H9 (cell line): Measurements from ENCODE around the gene RBP7. TPM values are rescaled to one million over a fixed set of nuclear protein-coding genes. Genes with fewer than 3 reads are reported as not detected.
A peak's percentile ranks its signal among the peaks of the same experiment; 100 is the strongest.

Source experiments
- DNase-seq: peaks from one replicate; pipeline ENCODE4 v3.0.0-alpha.2; 2017
- H2AFZ ChIP-seq: one replicate; pipeline ENCODE4 v1.6.1; 2013; ENCODE audit warnings: mild to moderate bottlenecking, low read length, control low read depth, moderate library complexity
- H2AK5ac ChIP-seq: 2 replicates; pipeline ENCODE4 v1.6.1; 2013; ENCODE audit warnings: low read length, control low read depth, mixed read lengths; ENCODE audit not compliant: insufficient read length
- H2BK120ac ChIP-seq: one replicate; pipeline ENCODE4 v1.6.1; 2013; ENCODE audit warnings: low read depth, mild to moderate bottlenecking, low read length, control low read depth, inconsistent platforms; ENCODE audit not compliant: poor library complexity, severe bottlenecking
- H2BK12ac ChIP-seq: 2 replicates; pipeline ENCODE4 v1.6.1; 2013; ENCODE audit warnings: low read length, control low read depth, mixed read lengths, low read depth; ENCODE audit not compliant: insufficient read length
- H2BK15ac ChIP-seq: 2 replicates; pipeline ENCODE4 v1.6.1; 2013; ENCODE audit warnings: low read depth, low read length, control low read depth
- H2BK20ac ChIP-seq: one replicate; pipeline ENCODE4 v1.6.1; 2013; ENCODE audit warnings: low read depth, mild to moderate bottlenecking, low read length, control low read depth, inconsistent platforms; ENCODE audit not compliant: poor library complexity, severe bottlenecking
- H2BK5ac ChIP-seq: 2 replicates; pipeline ENCODE4 v1.6.1; 2013; ENCODE audit warnings: low read length, control low read depth, mixed read lengths; ENCODE audit not compliant: insufficient read length
- H3K14ac ChIP-seq: 2 replicates; pipeline ENCODE4 v1.6.1; 2013; ENCODE audit warnings: low read length, control low read depth; ENCODE audit not compliant: insufficient read depth
- H3K18ac ChIP-seq: 2 replicates; pipeline ENCODE4 v1.6.1; 2013; ENCODE audit warnings: low read depth, mild to moderate bottlenecking, mixed read lengths, low read length, control low read depth; ENCODE audit not compliant: insufficient read length
- H3K23ac ChIP-seq: 2 replicates; pipeline ENCODE4 v1.6.1; 2013; ENCODE audit warnings: low read length, control low read depth, mixed read lengths, low read depth; ENCODE audit not compliant: insufficient read length
- H3K23me2 ChIP-seq: 2 replicates; pipeline ENCODE4 v1.6.1; 2013; ENCODE audit warnings: low read depth, mild to moderate bottlenecking, mixed read lengths, low read length, control low read depth; ENCODE audit not compliant: insufficient read length, poor library complexity, severe bottlenecking
- H3K27ac ChIP-seq: 2 replicates; pipeline ENCODE4 v1.5.1; 2013; ENCODE audit warnings: low read length, control low read depth, mixed read lengths, low read depth; ENCODE audit not compliant: insufficient read length
- H3K27me3 ChIP-seq: 2 replicates; pipeline ENCODE4 v1.6.1; 2013; ENCODE audit warnings: low read length, control low read depth, inconsistent platforms; ENCODE audit not compliant: insufficient read depth
- H3K4ac ChIP-seq: 2 replicates; pipeline ENCODE4 v1.6.1; 2013; ENCODE audit warnings: low read depth, mild to moderate bottlenecking, control low read depth, inconsistent platforms, low read length, moderate library complexity
- H3K4me1 ChIP-seq: 2 replicates; pipeline ENCODE4 v1.6.1; 2013; ENCODE audit warnings: low read length, control low read depth, inconsistent platforms; ENCODE audit not compliant: insufficient read depth
- H3K4me2 ChIP-seq: 2 replicates; pipeline ENCODE4 v1.6.1; 2013; ENCODE audit warnings: low read length, control low read depth, mixed read lengths; ENCODE audit not compliant: insufficient read length, insufficient read depth
- H3K56ac ChIP-seq: 2 replicates; pipeline ENCODE4 v1.6.1; 2013; ENCODE audit warnings: low read depth, mild to moderate bottlenecking, mixed read lengths, low read length, control low read depth; ENCODE audit not compliant: insufficient read length
- H3K79me1 ChIP-seq: 2 replicates; pipeline ENCODE4 v1.6.1; 2013; ENCODE audit warnings: low read depth, mild to moderate bottlenecking, moderate library complexity, low read length, control low read depth, inconsistent platforms; ENCODE audit not compliant: insufficient read depth, poor library complexity, severe bottlenecking
- H3K79me2 ChIP-seq: 2 replicates; pipeline ENCODE4 v1.6.1; 2013; ENCODE audit warnings: low read length, control low read depth, inconsistent platforms; ENCODE audit not compliant: insufficient read depth
- H3K9ac ChIP-seq: 2 replicates; pipeline ENCODE4 v1.6.1; 2013; ENCODE audit warnings: low read length, control low read depth, mixed read lengths; ENCODE audit not compliant: insufficient read length; ENCODE audit errors: extremely low read depth
- H3K9me3 ChIP-seq: one replicate; pipeline ENCODE4 v1.6.1; 2013; ENCODE audit warnings: low read depth, low read length, inconsistent platforms; ENCODE audit not compliant: control insufficient read depth
- H3T11ph ChIP-seq: one replicate; pipeline ENCODE4 v1.6.1; 2013; ENCODE audit warnings: mild to moderate bottlenecking, low read length, control low read depth, inconsistent platforms
- H4K20me1 ChIP-seq: one replicate; pipeline ENCODE4 v1.6.1; 2013; ENCODE audit not compliant: control insufficient read depth, insufficient read length, insufficient read depth
- H4K5ac ChIP-seq: 2 replicates; pipeline ENCODE4 v1.6.1; 2013; ENCODE audit warnings: low read depth, mild to moderate bottlenecking, mixed read lengths, low read length, control low read depth; ENCODE audit not compliant: insufficient read length
- H4K8ac ChIP-seq: replicated peaks from 2 replicates; pipeline ENCODE4 v1.6.1; 2013; ENCODE audit warnings: low read length, control low read depth, mixed read lengths, low read depth; ENCODE audit not compliant: insufficient read length
- H4K91ac ChIP-seq: 2 replicates; pipeline ENCODE4 v1.6.1; 2013; ENCODE audit warnings: low read depth, mild to moderate bottlenecking, moderate library complexity, mixed read lengths, low read length, control low read depth; ENCODE audit not compliant: insufficient read length
- H3K27ac Mint-ChIP-seq, 3 experiments: 2 replicates in 2 of 3; 3 replicates in 1 of 3; pipeline ENCODE4 v1.8.0; 2020 to 2021; ENCODE audit warnings: mixed read lengths in 3 of 3, mild to moderate bottlenecking in 1 of 3, moderate library complexity in 1 of 3
- H3K27me3 Mint-ChIP-seq: 2 replicates; pipeline ENCODE4 v1.8.0; 2021; ENCODE audit warnings: low read depth, mild to moderate bottlenecking, moderate library complexity, mixed read lengths
- H3K36me3 Mint-ChIP-seq, 3 experiments: 2 replicates in 2 of 3; 3 replicates in 1 of 3; pipeline ENCODE4 v1.8.0; 2020 to 2021; ENCODE audit warnings: low read depth in 3 of 3, mixed read lengths in 3 of 3; ENCODE audit not compliant: insufficient read depth in 1 of 3
- H3K4me1 Mint-ChIP-seq, 2 experiments: 2 replicates each; pipeline ENCODE4 v1.8.0; 2020; ENCODE audit warnings: mixed read lengths in 2 of 2
- H3K4me3 Mint-ChIP-seq, 2 experiments: 2 replicates in 1 of 2; 3 replicates in 1 of 2; pipeline ENCODE4 v1.8.0; 2020 to 2021; ENCODE audit warnings: mild to moderate bottlenecking in 2 of 2, mixed read lengths in 2 of 2, moderate library complexity in 1 of 2
- H3K9me3 Mint-ChIP-seq, 2 experiments: 2 replicates in 1 of 2; 3 replicates in 1 of 2; pipeline ENCODE4 v1.8.0; 2020; ENCODE audit warnings: mild to moderate bottlenecking in 2 of 2, mixed read lengths in 2 of 2, moderate library complexity in 1 of 2
- WGBS: extraction: QIAGEN DNeasy Blood & Tissue Kit; methylation state at CpG from one replicate; pipeline ENCODE4 v1.1.7; 2013; ENCODE audit warnings: missing lambda C conversion rate, low lambda C conversion rate, mixed read lengths; ENCODE audit not compliant: insufficient read length; ENCODE audit errors: extremely low coverage; 5-methylcytosine and 5-hydroxymethylcytosine counted together
- total RNA-seq: library from RNA; stranded (reverse); gene quantifications from 2 replicates; pipeline ENCODE4 v1.2.1, GENCODE V29; 2021
- TF ChIP-seq, protein P1 (sequence below): fragments of 200-600 bp; sonication (generic); conservative IDR thresholded peaks from 3 replicates; pipeline ENCODE4 v1.8.0; 2021; ENCODE audit warnings: antibody characterized with exemption, mild to moderate bottlenecking

RBP7 gene
- total RNA-seq, 1 experiment from 2014 or later, result 4.5 TPM

DNA sequence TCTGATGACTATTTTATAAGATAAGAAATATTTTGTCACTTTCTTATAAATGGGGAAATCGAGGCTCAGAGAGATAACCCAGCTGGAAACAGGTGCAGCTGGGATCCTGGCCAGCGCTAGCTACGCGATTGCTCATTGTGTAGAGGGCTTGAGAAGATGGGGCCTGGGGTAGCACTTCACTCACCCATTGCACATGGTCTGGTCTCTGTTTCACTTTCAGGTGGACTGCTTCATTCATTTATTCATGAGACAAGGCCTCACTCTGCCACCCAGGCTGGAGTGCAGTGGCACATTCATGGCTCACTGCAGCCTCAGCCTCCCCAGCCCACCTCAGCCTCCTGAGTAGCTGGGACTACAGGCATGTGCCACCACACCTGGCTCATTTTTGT, 59.6 kb downstream of the RBP7 start:
- no peak for DNase-seq
- no peaks in the 10 kb centered on the region for H3K4me1 ChIP-seq
- no peaks in the 10 kb centered on the region for H3K27me3 ChIP-seq
- H3K18ac ChIP-seq, result no peak overlapping the region
- H3K9me3 Mint-ChIP-seq, result no peaks in the 10 kb centered on the region
- no peak overlapping the region for H3K27ac ChIP-seq
- no peak overlapping the region for H3K4ac ChIP-seq
- TF ChIP-seq, protein P1, sequence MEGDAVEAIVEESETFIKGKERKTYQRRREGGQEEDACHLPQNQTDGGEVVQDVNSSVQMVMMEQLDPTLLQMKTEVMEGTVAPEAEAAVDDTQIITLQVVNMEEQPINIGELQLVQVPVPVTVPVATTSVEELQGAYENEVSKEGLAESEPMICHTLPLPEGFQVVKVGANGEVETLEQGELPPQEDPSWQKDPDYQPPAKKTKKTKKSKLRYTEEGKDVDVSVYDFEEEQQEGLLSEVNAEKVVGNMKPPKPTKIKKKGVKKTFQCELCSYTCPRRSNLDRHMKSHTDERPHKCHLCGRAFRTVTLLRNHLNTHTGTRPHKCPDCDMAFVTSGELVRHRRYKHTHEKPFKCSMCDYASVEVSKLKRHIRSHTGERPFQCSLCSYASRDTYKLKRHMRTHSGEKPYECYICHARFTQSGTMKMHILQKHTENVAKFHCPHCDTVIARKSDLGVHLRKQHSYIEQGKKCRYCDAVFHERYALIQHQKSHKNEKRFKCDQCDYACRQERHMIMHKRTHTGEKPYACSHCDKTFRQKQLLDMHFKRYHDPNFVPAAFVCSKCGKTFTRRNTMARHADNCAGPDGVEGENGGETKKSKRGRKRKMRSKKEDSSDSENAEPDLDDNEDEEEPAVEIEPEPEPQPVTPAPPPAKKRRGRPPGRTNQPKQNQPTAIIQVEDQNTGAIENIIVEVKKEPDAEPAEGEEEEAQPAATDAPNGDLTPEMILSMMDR, result no peak
- H4K8ac ChIP-seq, result no peak overlapping the region
- H3K27me3 Mint-ChIP-seq, result no peaks in the 10 kb centered on the region
- H2BK20ac ChIP-seq, result no peak overlapping the region
- H3K4me2 ChIP-seq, result no peak overlapping the region
- no peak overlapping the region for H3K9ac ChIP-seq
- no peaks in the 10 kb centered on the region for H3K79me1 ChIP-seq
- no peaks in the 10 kb centered on the region for H3K23me2 ChIP-seq
- no peaks in the 10 kb centered on the region for H4K20me1 ChIP-seq
- no peaks in the 10 kb centered on the region; the same call in 1 of the 2 replicates for H3K79me2 ChIP-seq
- no peak overlapping the region for H3K56ac ChIP-seq
- no peak overlapping the region for H4K91ac ChIP-seq
- H3K27ac Mint-ChIP-seq, result peak overlapping the region in 1 of 3 experiments; percentile 39; a peak in 1 of 7 replicates
- no peak overlapping the region for H3K4me3 Mint-ChIP-seq
- no peak overlapping the region for H2AK5ac ChIP-seq
- no peak overlapping the region for H2AFZ ChIP-seq
- no peak overlapping the region for H2BK5ac ChIP-seq
- H2BK120ac ChIP-seq, result no peak overlapping the region
- no peak overlapping the region for H2BK15ac ChIP-seq
- WGBS, result no CpG with 5 or more reads among the region's 4 CpGs
- H3K4me1 Mint-ChIP-seq, result peaks cover 12 to 17% of the 10 kb centered on the region in 2 experiments
- H3K14ac ChIP-seq, result no peak overlapping the region
- H3K9me3 ChIP-seq, result no peaks in the 10 kb centered on the region
- H4K5ac ChIP-seq, result no peak overlapping the region
- peaks cover 5 to 15% (median 7%) of the 10 kb centered on the region in 3 experiments; a peak in 4 of 7 replicates for H3K36me3 Mint-ChIP-seq
- H3K23ac ChIP-seq, result no peak overlapping the region
- no peak overlapping the region for H2BK12ac ChIP-seq
- no peak overlapping the region for H3T11ph ChIP-seq
